GM19193 (cell line): ENCODE measurements around the gene LCN2.
A peak's percentile ranks its signal among the peaks of the same experiment; 100 is the strongest.

Experiments used
- POLR2A ChIP-seq: IDR thresholded peaks from 4 replicates; pipeline ENCODE4 v1.6.1; 2011; ENCODE audit not compliant: insufficient read depth, insufficient read length; ENCODE audit errors: extremely low read depth

The LCN2 gene

GRCh38 chr9:128151309-128152132 lies 2.3 kb downstream of the LCN2 start:
- TF ChIP-seq POLR2A = no peak

GRCh38 chr9:128152133-128153059 lies 3.1 kb downstream of the LCN2 start:
- TF ChIP-seq POLR2A = no peak

GRCh38 chr9:128153060-128153946 lies 4.0 kb downstream of the LCN2 start:
- no peak for TF ChIP-seq POLR2A

- no peak for TF ChIP-seq POLR2A
Measured at GRCh38 chr9:128153947-128154695, 4.9 kb downstream of the LCN2 start.

- TF ChIP-seq POLR2A = no peak
Measured at GRCh38 chr9:128155736-128156500, 6.7 kb downstream of the LCN2 start.

- TF ChIP-seq POLR2A = no peak
Measured at GRCh38 chr9:128159522-128159783, 10.2 kb downstream of the LCN2 start.

GRCh38 chr9:128159784-128160602 lies 10.7 kb downstream of the LCN2 start, which contains the start of gene BBLN:
Gene BBLN (plus strand): TSS chr9:128160265. CDS start chr9:128160408, 143 bp downstream.
- peak; percentile 91 for TF ChIP-seq POLR2A

GRCh38 chr9:128160603-128160987 lies 11.3 kb downstream of the LCN2 start:
- no peak for TF ChIP-seq POLR2A

- no peak for TF ChIP-seq POLR2A
Measured at GRCh38 chr9:128161215-128161902, 12.1 kb downstream of the LCN2 start.

GRCh38 chr9:128162215-128163026 lies 13.2 kb downstream of the LCN2 start:
- no peak for TF ChIP-seq POLR2A

- no peak for TF ChIP-seq POLR2A
Measured at GRCh38 chr9:128163027-128163515, 13.8 kb downstream of the LCN2 start.

- no peak for TF ChIP-seq POLR2A
Measured at GRCh38 chr9:128163523-128164306, 14.5 kb downstream of the LCN2 start.
